Heart left ventricle (tissue), 13 donors: ENCODE measurements around the gene CSTA.

Experiments
- CTCF ChIP-seq, 12 donors: fragments of 200-600 bp; sonication (generic) in 4 of 12; IDR thresholded peaks; one replicate each; pipeline versions ENCODE4 v1.5.0 to v1.8.0; 2018 to 2022; ENCODE audit warnings: antibody characterized with exemption in 12 of 12, mild to moderate bottlenecking in 5 of 12
- POLR2A ChIP-seq, 2 donors: fragments of 450-650 bp; IDR thresholded peaks; one replicate each; pipeline ENCODE4 v1.6.1; 2017; ENCODE audit warnings: antibody characterized with exemption in 2 of 2, mild to moderate bottlenecking in 2 of 2, moderate library complexity in 2 of 2
- donor health status: ischemic (EF 13 %, LVEDD 7.1; RV severe dilation, severe dysfunction).
- donor health status: DM: no; HTN: yes; CAD: no.
- donor health status: DM: no; HTN: no; CAD: no.
- donor health status: ischemic (EF 25% LVEDD 6.9; RV normal size, moderate dysfunction).
- donor health status: ischemic (EF 25% LVEDD 5.7; RV mildly dilated, moderate dysfunction).
- donor health status: ischemic (EF 35%, LVEDD 5.7; RV mildly dilated, moderate dysfunction).
- donor health status: nonischemic (EF 11% LVEDD 7.7; RV severe dilation, severe dysfunction).
- donor health status: DM: yes; HTN: yes; CAD: no.
- donor health status: PGD.
- donor health status: ischemic (EF 29% LVEDD 5.4; RV normal size, mild dysfunction).
- donor health status: nonischemic (EF 23%, LVEDD 6.1; RV moderate dilation, normal function).

- TF ChIP-seq CTCF (IDR thresholded peaks at IDR 0.05) (no peak), POLR2A (IDR thresholded peaks at IDR 0.05) (no peak)
These were observed 28.2 kb downstream of the CSTA start for GRCh38 chr3:122353215-122353614.
